ENCODE results near the gene BLM.
A peak's percentile ranks its signal among the peaks of the same experiment; 100 is the strongest.

The BLM gene

GRCh38 chr15:90860450-90860849, 143.3 kb downstream of the BLM start:
- Histone ChIP-seq H3K9me3 (ENCODE audit: control insufficient read depth, low read length) (no peaks in the 10 kb centered on the region), H3K36me3 (ENCODE audit: control insufficient read depth, insufficient read depth, low read length, severe bottlenecking) (no peaks in the 10 kb centered on the region), H3K4me3 (ENCODE audit: low read length) (no peak overlapping the region), H3K9ac (ENCODE audit: low read length) (no peak overlapping the region), H3K27me3 (replicated peaks; ENCODE audit: control insufficient read depth, insufficient read depth, low read length) (no peaks in the 10 kb centered on the region), H3K4me1 (ENCODE audit: control insufficient read depth, insufficient read depth, low read length) (peaks cover 25% of the 10 kb centered on the region)
- no peak for DNase-seq (ENCODE audit: low read depth)

GRCh38 chr15:90860942-90861675, 144.0 kb downstream of the BLM start:
- no peaks in the 10 kb centered on the region for H3K36me3 ChIP-seq (ENCODE audit: control insufficient read depth, insufficient read depth, low read length, severe bottlenecking)
- H3K4me3 ChIP-seq (ENCODE audit: low read length): no peak overlapping the region
- H3K27me3 ChIP-seq (replicated peaks; ENCODE audit: control insufficient read depth, insufficient read depth, low read length): no peaks in the 10 kb centered on the region
- H3K4me1 ChIP-seq (ENCODE audit: control insufficient read depth, insufficient read depth, low read length): peaks cover 25% of the 10 kb centered on the region
- no peak overlapping the region for H3K9ac ChIP-seq (ENCODE audit: low read length)
- no peaks in the 10 kb centered on the region for H3K9me3 ChIP-seq (ENCODE audit: control insufficient read depth, low read length)
- DNase-seq (ENCODE audit: low read depth): no peak

GRCh38 chr15:90862487-90862886, 145.3 kb downstream of the BLM start:
- no peak for DNase-seq (ENCODE audit: low read depth)
- H3K36me3 ChIP-seq (ENCODE audit: control insufficient read depth, insufficient read depth, low read length, severe bottlenecking): no peaks in the 10 kb centered on the region
- no peak overlapping the region for H3K9ac ChIP-seq (ENCODE audit: low read length)
- no peaks in the 10 kb centered on the region for H3K27me3 ChIP-seq (replicated peaks; ENCODE audit: control insufficient read depth, insufficient read depth, low read length)
- H3K4me1 ChIP-seq (ENCODE audit: control insufficient read depth, insufficient read depth, low read length): peaks cover 25% of the 10 kb centered on the region
- no peak overlapping the region for H3K4me3 ChIP-seq (ENCODE audit: low read length)
- no peaks in the 10 kb centered on the region for H3K9me3 ChIP-seq (ENCODE audit: control insufficient read depth, low read length)

GRCh38 chr15:90862964-90863778, 146.0 kb downstream of the BLM start:
- Histone ChIP-seq H3K4me1 (ENCODE audit: control insufficient read depth, insufficient read depth, low read length) (peaks cover 25% of the 10 kb centered on the region), H3K9me3 (ENCODE audit: control insufficient read depth, low read length) (no peaks in the 10 kb centered on the region), H3K36me3 (ENCODE audit: control insufficient read depth, insufficient read depth, low read length, severe bottlenecking) (no peaks in the 10 kb centered on the region), H3K9ac (ENCODE audit: low read length) (peak overlapping the region; percentile 20), H3K27me3 (replicated peaks; ENCODE audit: control insufficient read depth, insufficient read depth, low read length) (no peaks in the 10 kb centered on the region), H3K4me3 (ENCODE audit: low read length) (no peak overlapping the region)
- peak; percentile 76 for DNase-seq (ENCODE audit: low read depth)

GRCh38 chr15:90863987-90864386, 146.8 kb downstream of the BLM start:
- Histone ChIP-seq H3K36me3 (ENCODE audit: control insufficient read depth, insufficient read depth, low read length, severe bottlenecking) (no peaks in the 10 kb centered on the region), H3K4me3 (ENCODE audit: low read length) (no peak overlapping the region), H3K4me1 (ENCODE audit: control insufficient read depth, insufficient read depth, low read length) (peaks cover 27% of the 10 kb centered on the region), H3K27me3 (replicated peaks; ENCODE audit: control insufficient read depth, insufficient read depth, low read length) (no peaks in the 10 kb centered on the region), H3K9me3 (ENCODE audit: control insufficient read depth, low read length) (no peaks in the 10 kb centered on the region), H3K9ac (ENCODE audit: low read length) (peak overlapping the region; percentile 20)
- no peak for DNase-seq (ENCODE audit: low read depth)

DNA sequence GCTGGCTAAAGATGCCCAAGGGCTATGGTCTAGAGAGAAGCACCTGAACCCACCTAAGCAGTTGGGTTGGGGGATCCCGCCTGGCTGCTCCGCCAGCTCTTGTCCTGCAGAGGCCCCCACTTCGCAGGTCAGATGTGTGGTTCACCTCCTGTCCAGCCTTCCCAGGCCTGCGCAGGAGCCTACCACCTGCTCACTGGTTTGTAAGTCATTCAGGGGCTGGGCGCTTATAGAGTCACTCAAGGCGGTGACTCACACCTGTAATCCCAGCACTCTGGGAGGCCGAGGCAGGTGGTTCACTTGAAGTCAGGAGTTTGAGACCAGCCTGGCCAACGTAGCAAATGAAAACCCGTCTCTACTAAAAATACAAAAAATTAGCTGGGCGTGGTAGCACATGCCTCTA, 147.4 kb downstream of the BLM start:
- no peak overlapping the region for H3K9ac ChIP-seq (ENCODE audit: low read length)
- no peak for DNase-seq (ENCODE audit: low read depth)
- no peak overlapping the region for H3K4me3 ChIP-seq (ENCODE audit: low read length)

GRCh38 chr15:90865702-90866101, 148.6 kb downstream of the BLM start:
- Histone ChIP-seq H3K4me1 (ENCODE audit: control insufficient read depth, insufficient read depth, low read length) (peaks cover 37% of the 10 kb centered on the region), H3K9ac (ENCODE audit: low read length) (no peak overlapping the region), H3K9me3 (ENCODE audit: control insufficient read depth, low read length) (no peaks in the 10 kb centered on the region), H3K27me3 (replicated peaks; ENCODE audit: control insufficient read depth, insufficient read depth, low read length) (no peaks in the 10 kb centered on the region), H3K36me3 (ENCODE audit: control insufficient read depth, insufficient read depth, low read length, severe bottlenecking) (no peaks in the 10 kb centered on the region), H3K4me3 (ENCODE audit: low read length) (no peak overlapping the region)
- no peak for DNase-seq (ENCODE audit: low read depth)

More for the DNA sequence above, 147.4 kb downstream of the BLM start:
- peaks cover 29% of the 10 kb centered on the region for H3K4me1 ChIP-seq (ENCODE audit: control insufficient read depth, insufficient read depth, low read length)
- H3K9me3 ChIP-seq (ENCODE audit: control insufficient read depth, low read length): no peaks in the 10 kb centered on the region
- no peaks in the 10 kb centered on the region for H3K36me3 ChIP-seq (ENCODE audit: control insufficient read depth, insufficient read depth, low read length, severe bottlenecking)
- H3K27me3 ChIP-seq (replicated peaks; ENCODE audit: control insufficient read depth, insufficient read depth, low read length): no peaks in the 10 kb centered on the region
